HepG2 (cell line): ENCODE data around the gene CTPS2. TPM values are rescaled to one million over a fixed set of nuclear protein-coding genes. Genes with fewer than 3 reads are reported as not detected.

Experiments
- ATAC-seq: fragments of 200-7000 bp; cut with Tn5 transposase; 3 replicates; pipeline ENCODE4 v1.9.1; 2020; ENCODE audit warnings: mild to moderate bottlenecking, moderate library complexity
- BruUV-seq: library from RNA; stranded (reverse); fragments of 400-500 nt; replicated peaks from 2 replicates; lab custom pipeline; 2021; lab: Mats Ljungman, UMichigan
- CTCF ChIA-PET: fragments of 300-600 bp; formaldehyde crosslinking; extraction: SDS; loops from one replicate; lab custom pipeline; 2021; ENCODE audit warnings: low total read pairs, inconsistent platforms, low intra/inter-chr PET ratio; lab: Yijun Ruan, JAX
- POLR2A ChIA-PET: fragments of 350-600 bp; sonication (Branson Sonifier 250); formaldehyde crosslinking; loops from one replicate; lab custom pipeline; 2020; ENCODE audit warnings: antibody characterized with exemption, inconsistent platforms; lab: Yijun Ruan, JAX
- DNase-seq: peaks from one replicate; pipeline ENCODE4 v3.0.0-alpha.2; 2015; ENCODE audit warnings: low spot score
- FAIRE-seq: peaks from 3 replicates; lab custom pipeline; 2011; peaks lifted over from hg19 to GRCh38; lab: Jason Lieb, UNC
- H2AFZ ChIP-seq: one replicate; pipeline ENCODE4 v1.6.1; 2011; ENCODE audit warnings: low read length, inconsistent platforms
- H3K27ac ChIP-seq: fragments of 300-600 bp; 3 replicates; pipeline ENCODE4 v1.8.0; 2011; ENCODE audit warnings: mixed run types, mild to moderate bottlenecking, mixed read lengths, low read length, inconsistent platforms; ENCODE audit not compliant: insufficient read depth; ENCODE audit errors: extremely low read length
- H3K27me3 ChIP-seq, 2 experiments: fragments of 200-600 bp in 1 of 2; 2 replicates in 1 of 2; 3 replicates in 1 of 2; pipeline versions ENCODE4 v1.6.0 to v1.8.0; 2011; ENCODE audit warnings: low read length in 2 of 2, mild to moderate bottlenecking in 2 of 2, moderate library complexity in 2 of 2, inconsistent platforms in 1 of 2; ENCODE audit not compliant: insufficient read depth in 2 of 2, control insufficient read depth in 1 of 2
- H3K36me3 ChIP-seq, 2 experiments: fragments of 200-600 bp in 1 of 2; replicated peaks in 1 of 2; 2 replicates in 1 of 2; 3 replicates in 1 of 2; pipeline versions ENCODE4 v1.5.1 to v1.8.0; 2011; ENCODE audit warnings: low read length in 2 of 2, inconsistent platforms in 1 of 2; ENCODE audit not compliant: insufficient read depth in 2 of 2, control insufficient read depth in 1 of 2
- H3K4me1 ChIP-seq: 2 replicates; pipeline ENCODE4 v1.5.1; 2012; ENCODE audit warnings: low read length, inconsistent platforms; ENCODE audit not compliant: insufficient read depth
- H3K4me2 ChIP-seq: 2 replicates; pipeline ENCODE4 v1.6.0; 2011; ENCODE audit warnings: low read depth, low read length, inconsistent platforms
- H3K4me3 ChIP-seq, 3 experiments: fragments of 200-600 bp in 1 of 3; sonication (generic), shearing (Covaris generic) in 1 of 3; replicated peaks in 1 of 3; 2 replicates each; pipeline ENCODE4 v1.5.1; 2011 to 2016; ENCODE audit warnings: low read length in 3 of 3, inconsistent platforms in 2 of 3, low read depth in 2 of 3, mild to moderate bottlenecking in 2 of 3, control low read depth in 1 of 3, mixed read lengths in 1 of 3; ENCODE audit not compliant: insufficient read depth in 1 of 3
- H3K79me2 ChIP-seq: one replicate; pipeline ENCODE4 v1.6.1; 2011; ENCODE audit warnings: low read length, inconsistent platforms; ENCODE audit not compliant: insufficient read depth
- H3K9ac ChIP-seq: 2 replicates; pipeline ENCODE4 v1.6.0; 2011; ENCODE audit warnings: mild to moderate bottlenecking, low read depth, low read length, inconsistent platforms; ENCODE audit not compliant: insufficient read depth
- H3K9me3 ChIP-seq: 2 replicates; pipeline ENCODE4 v1.5.1; 2012; ENCODE audit warnings: mild to moderate bottlenecking, low read length
- H4K20me1 ChIP-seq: 2 replicates; pipeline ENCODE4 v1.6.0; 2011; ENCODE audit warnings: inconsistent platforms, mild to moderate bottlenecking, low read length, moderate library complexity; ENCODE audit not compliant: insufficient read depth
- ARHGAP35 ChIP-seq: sonication (generic); formaldehyde crosslinking; IDR thresholded peaks from 2 replicates; pipeline ENCODE4 v1.9.0; 2022; ENCODE audit warnings: mild to moderate bottlenecking, inconsistent platforms, moderate library complexity, missing genetic modification reagents, borderline replicate concordance
- BRCA1 ChIP-seq: sonication (generic); formaldehyde crosslinking; IDR thresholded peaks from 2 replicates; pipeline ENCODE4 v1.4.0; 2020; ENCODE audit warnings: missing genetic modification reagents
- HNRNPUL1 ChIP-seq: fragments of 200-400 bp; formaldehyde crosslinking; IDR thresholded peaks from 2 replicates; pipeline ENCODE4 v1.6.1; 2017; ENCODE audit warnings: low read depth, mild to moderate bottlenecking, low read length, moderate library complexity
- RBFOX2 ChIP-seq: fragments of 200-400 bp; formaldehyde crosslinking; IDR thresholded peaks from 2 replicates; pipeline ENCODE4 v1.6.1; 2017; ENCODE audit warnings: low read depth, mild to moderate bottlenecking, low read length
- SRSF4 ChIP-seq: fragments of 200-400 bp; formaldehyde crosslinking; IDR thresholded peaks from one replicate; pipeline ENCODE4 v1.6.1; 2018; ENCODE audit warnings: mild to moderate bottlenecking, low read depth, low read length, moderate library complexity; ENCODE audit not compliant: poor library complexity, severe bottlenecking
- SUZ12 ChIP-seq: fragments of 150-350 bp; IDR thresholded peaks from 2 replicates; pipeline ENCODE4 v1.6.1; 2014; ENCODE audit warnings: low read depth, low read length
- TEAD2 ChIP-seq: sonication (generic); formaldehyde crosslinking; IDR thresholded peaks from 2 replicates; pipeline ENCODE4 v1.9.0; 2021; ENCODE audit warnings: missing genetic modification reagents
- ZBTB4 ChIP-seq: sonication (generic); formaldehyde crosslinking; IDR thresholded peaks from 2 replicates; pipeline ENCODE4 v1.4.0; 2020; ENCODE audit warnings: missing genetic modification reagents, mild to moderate bottlenecking, borderline replicate concordance
- ZFP41 ChIP-seq: sonication (generic); formaldehyde crosslinking; IDR thresholded peaks from 2 replicates; pipeline ENCODE4 v1.4.0; 2020; ENCODE audit warnings: mild to moderate bottlenecking, missing genetic modification reagents, borderline replicate concordance
- ZNF124 ChIP-seq: sonication (generic); formaldehyde crosslinking; IDR thresholded peaks from 2 replicates; pipeline ENCODE4 v1.4.0; 2020; ENCODE audit warnings: missing genetic modification reagents
- ZNF432 ChIP-seq: sonication (generic); formaldehyde crosslinking; IDR thresholded peaks from 2 replicates; pipeline ENCODE4 v1.5.0; 2020; ENCODE audit warnings: missing genetic modification reagents, mild to moderate bottlenecking, borderline replicate concordance
- ZNF83 ChIP-seq: sonication (generic); formaldehyde crosslinking; IDR thresholded peaks from 2 replicates; pipeline ENCODE4 v1.4.0; 2020; ENCODE audit warnings: missing genetic modification reagents, mild to moderate bottlenecking, borderline replicate concordance
- WGBS: methylation state at CpG from one replicate; pipeline ENCODE4 v1.1.6; 2017; ENCODE audit warnings: low lambda C conversion rate; 5-methylcytosine and 5-hydroxymethylcytosine counted together
- in situ Hi-C: cut with HindIII; loops from 2 replicates; pipeline ENCODE4 v1.10.0; 2017; ENCODE audit warnings: low pct_unique_long_range_greater_than_20kb; ENCODE audit not compliant: extremely low pct_ligation_motif_present
- intact Hi-C: fragments of 100-400 bp; cut with micrococcal nuclease; formaldehyde crosslinking; loops from one replicate; pipeline ENCODE4 v1.10.0; 2022; ENCODE audit not compliant: unreplicated experiment
- polyA plus RNA-seq, 8 experiments: library from polyadenylated mRNA; depleted of rRNA in 3 of 8; stranded (reverse) in 7 of 8; unstranded in 1 of 8; fragments of >200 nt; fragmentation: Illumina TruSeq in 4 of 8; extraction: Trizol in 4 of 8; gene quantifications; 2 replicates each; pipeline versions ENCODE4 v1.2.1 to v1.2.3, GENCODE V29; 2011 to 2016; ENCODE audit warnings: low read depth in 4 of 8, missing spikeins in 1 of 8, mixed read lengths in 1 of 8; ENCODE audit not compliant: insufficient read depth in 1 of 8
- total RNA-seq, 5 experiments: library from RNA; depleted of rRNA; stranded (reverse); fragments of >200 nt; fragmentation: Illumina TruSeq; extraction: Trizol; gene quantifications; 2 replicates each; pipeline ENCODE4 v1.2.3, GENCODE V29; 2016; ENCODE audit warnings: low read depth in 1 of 5

The CTPS2 gene
- total and polyA plus RNA-seq, 2 of the 13 experiments (the other 11 are each of a cell fraction or from before 2014, with no cell fraction given): 10.3 to 26.1 TPM

- 100% methylated on average over 3 of the region's 3 CpGs for WGBS
- Histone ChIP-seq H3K4me1 (peaks cover 29% of the 10 kb centered on the region), H3K9me3 (no peaks in the 10 kb centered on the region), H3K4me3 (no peak overlapping the region), H3K4me2 (no peak overlapping the region), H3K9ac (no peak overlapping the region), H4K20me1 (no peaks in the 10 kb centered on the region), H3K36me3 (no peaks in the 10 kb centered on the region), H2AFZ (no peak overlapping the region), H3K27me3 (no peaks in the 10 kb centered on the region; a peak in 1 of 5 replicates), H3K79me2 (peaks cover 8% of the 10 kb centered on the region), H3K27ac (no peak overlapping the region)
- ChIA-PET POLR2A (interaction anchor here (1.1 kb wide), 1 partner anchor 11 kb away, joined by 3 read pairs; the partner anchor contains the start of gene SYAP1), CTCF (no interaction called here)
- FAIRE-seq: no peak
- no peak for TF ChIP-seq SUZ12
- no peak for TF ChIP-seq BRCA1
- TF ChIP-seq TEAD2 (CRISPR knock-in tag): no peak
- no peak for TF ChIP-seq HNRNPUL1
- no peak for TF ChIP-seq ZNF83
- TF ChIP-seq RBFOX2: no peak
- no peak for TF ChIP-seq ZBTB4
- TF ChIP-seq ARHGAP35 (CRISPR knock-in tag): no peak
- TF ChIP-seq ZNF124 (CRISPR knock-in tag): no peak
- TF ChIP-seq ZFP41 (CRISPR knock-in tag): no peak
- no peak for TF ChIP-seq SRSF4
- TF ChIP-seq ZNF432 (CRISPR knock-in tag): no peak
- in situ Hi-C loops (no loop called here), intact Hi-C loops (no loop called here)
- DNase-seq: no peak
- BruUV-seq: no TSS peak
- no peak for ATAC-seq
Measured at GRCh38 chrX:16708016-16708415, 4.5 kb downstream of the CTPS2 start.
